ENCODE results near the gene FAM20A. TPM values are rescaled to one million over a fixed set of nuclear protein-coding genes. Genes with fewer than 3 reads are reported as not detected.

The FAM20A gene
- total and polyA plus RNA-seq, 4 donors: 14.9 to 72.0 (median 58.6) TPM

DNA sequence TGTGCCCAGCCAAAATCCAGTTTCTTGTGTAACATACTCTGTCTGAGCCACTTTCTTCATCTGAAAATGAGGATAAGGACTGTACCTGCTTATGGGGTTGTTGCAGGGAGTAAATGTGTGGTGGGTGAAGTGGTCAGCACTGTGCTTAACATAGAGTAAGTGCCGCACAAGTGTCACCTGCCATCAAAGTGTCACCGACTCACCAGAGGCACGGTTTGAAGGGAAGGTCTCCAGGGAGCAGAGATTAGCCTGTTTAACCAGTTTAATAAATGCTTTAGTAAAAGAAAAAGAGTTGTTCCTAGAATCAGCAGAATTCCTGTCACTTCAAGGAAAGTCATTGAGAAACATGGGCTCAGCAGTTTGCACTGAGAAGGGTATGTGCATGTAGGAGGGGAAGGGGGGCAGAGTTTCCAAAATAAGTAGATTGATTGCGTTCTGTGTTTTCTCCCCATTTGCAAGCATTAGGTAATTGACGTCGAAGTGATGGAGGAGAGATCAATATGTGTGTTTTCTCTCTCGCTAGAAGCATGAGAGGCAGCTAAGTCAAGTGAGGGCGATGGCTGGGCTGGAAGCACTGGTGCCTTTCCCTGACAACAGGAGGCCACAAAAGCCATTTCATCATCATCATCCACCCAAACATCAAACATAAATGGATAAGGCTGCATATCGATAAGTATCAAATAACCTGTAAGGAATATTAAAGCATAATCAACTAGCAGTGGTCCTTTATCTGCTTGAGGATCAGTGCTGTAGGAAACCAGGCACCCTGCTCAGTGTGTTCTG lies 19.1 kb downstream of the FAM20A start (continued):
- TF ChIP-seq FOXA2 (IDR thresholded peaks at IDR 0.05) (peak; percentile 33), NR2F2 (IDR thresholded peaks at IDR 0.05) (no peak), RAD21 (IDR thresholded peaks at IDR 0.05) (no peak)
- TF ChIP-seq, protein P1, sequence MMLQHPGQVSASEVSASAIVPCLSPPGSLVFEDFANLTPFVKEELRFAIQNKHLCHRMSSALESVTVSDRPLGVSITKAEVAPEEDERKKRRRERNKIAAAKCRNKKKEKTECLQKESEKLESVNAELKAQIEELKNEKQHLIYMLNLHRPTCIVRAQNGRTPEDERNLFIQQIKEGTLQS (IDR thresholded peaks at IDR 0.05): peak; percentile 63

DNA sequence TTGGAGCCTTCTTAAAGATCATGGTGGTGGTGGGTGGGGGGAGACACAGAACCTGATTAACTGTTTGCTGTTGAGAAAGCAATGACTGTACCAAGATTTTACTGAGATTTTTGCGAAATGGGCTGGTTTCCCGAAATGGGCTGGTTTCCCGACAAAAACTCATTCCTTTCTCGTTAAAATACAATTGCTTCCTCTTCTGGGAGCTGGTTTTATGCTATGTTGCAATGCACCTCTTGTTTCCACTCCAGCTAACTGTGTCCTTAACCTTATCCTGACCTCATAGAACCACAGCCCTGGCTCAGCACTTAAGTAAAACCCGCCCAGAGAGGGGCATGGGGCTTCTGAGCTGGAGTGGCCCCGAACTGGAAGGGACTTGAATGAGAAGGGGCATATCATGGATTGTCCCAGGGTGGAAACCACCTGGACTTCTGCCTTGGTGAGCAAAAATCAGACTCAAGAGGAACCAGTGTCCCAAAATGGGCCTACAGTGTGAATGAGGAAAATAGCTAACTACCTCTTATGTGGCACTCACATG lies 20.9 kb downstream of the FAM20A start:
- no peaks in the 10 kb centered on the region for H3K9me3 ChIP-seq (ENCODE audit: control insufficient read depth in 4 of 4, low read length in 3 of 4)
- H3K27ac ChIP-seq (ENCODE audit: low read depth in 1 of 2, low read length in 2 of 2): peak overlapping the region; percentile 81 to 87
- H3K36me3 ChIP-seq (ENCODE audit: control insufficient read depth in 4 of 4, insufficient read depth in 3 of 4, low read depth in 1 of 4, low read length in 3 of 4): no peaks in the 10 kb centered on the region
- no peaks in the 10 kb centered on the region for H3K27me3 ChIP-seq (ENCODE audit: control insufficient read depth in 4 of 4, insufficient read depth in 4 of 4, low read length in 3 of 4)
- H3K9ac ChIP-seq (ENCODE audit: low read depth in 1 of 2, low read length in 2 of 2): peak overlapping the region in 1 of 2 donors; percentile 48
- TF ChIP-seq RXRA (IDR thresholded peaks at IDR 0.05) (peak; percentile 88 to 96), YY1 (IDR thresholded peaks at IDR 0.05) (peak; percentile 62), NR2F2 (IDR thresholded peaks at IDR 0.05) (peak; percentile 76), RAD21 (IDR thresholded peaks at IDR 0.05) (peak; percentile 10 to 59), HNF4A (conservative IDR thresholded peaks at IDR 0.05) (peak; percentile 66 to 77), HNF4G (IDR thresholded peaks at IDR 0.05) (peak; percentile 12), EGR1 (IDR thresholded peaks at IDR 0.05; ENCODE audit: low read depth in 2 of 2) (peak in 1 of 2 donors; percentile 47), GABPA (IDR thresholded peaks at IDR 0.05 in 1 of 2, conservative IDR thresholded peaks at IDR 0.05 in 1 of 2) (peak in 1 of 2 donors; percentile 16), TAF1 (conservative IDR thresholded peaks at IDR 0.05) (no peak), SP1 (IDR thresholded peaks at IDR 0.05) (peak; percentile 72), JUND (IDR thresholded peaks at IDR 0.05) (peak; percentile 24 to 74), FOXA1 (IDR thresholded peaks at IDR 0.05) (no peak), FOXA2 (IDR thresholded peaks at IDR 0.05) (peak; percentile 6)
- TF ChIP-seq, protein P2, sequence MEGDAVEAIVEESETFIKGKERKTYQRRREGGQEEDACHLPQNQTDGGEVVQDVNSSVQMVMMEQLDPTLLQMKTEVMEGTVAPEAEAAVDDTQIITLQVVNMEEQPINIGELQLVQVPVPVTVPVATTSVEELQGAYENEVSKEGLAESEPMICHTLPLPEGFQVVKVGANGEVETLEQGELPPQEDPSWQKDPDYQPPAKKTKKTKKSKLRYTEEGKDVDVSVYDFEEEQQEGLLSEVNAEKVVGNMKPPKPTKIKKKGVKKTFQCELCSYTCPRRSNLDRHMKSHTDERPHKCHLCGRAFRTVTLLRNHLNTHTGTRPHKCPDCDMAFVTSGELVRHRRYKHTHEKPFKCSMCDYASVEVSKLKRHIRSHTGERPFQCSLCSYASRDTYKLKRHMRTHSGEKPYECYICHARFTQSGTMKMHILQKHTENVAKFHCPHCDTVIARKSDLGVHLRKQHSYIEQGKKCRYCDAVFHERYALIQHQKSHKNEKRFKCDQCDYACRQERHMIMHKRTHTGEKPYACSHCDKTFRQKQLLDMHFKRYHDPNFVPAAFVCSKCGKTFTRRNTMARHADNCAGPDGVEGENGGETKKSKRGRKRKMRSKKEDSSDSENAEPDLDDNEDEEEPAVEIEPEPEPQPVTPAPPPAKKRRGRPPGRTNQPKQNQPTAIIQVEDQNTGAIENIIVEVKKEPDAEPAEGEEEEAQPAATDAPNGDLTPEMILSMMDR (IDR thresholded peaks at IDR 0.05; ENCODE audit: low read depth, low read length, missing input control): no peak
- TF ChIP-seq, protein P3, sequence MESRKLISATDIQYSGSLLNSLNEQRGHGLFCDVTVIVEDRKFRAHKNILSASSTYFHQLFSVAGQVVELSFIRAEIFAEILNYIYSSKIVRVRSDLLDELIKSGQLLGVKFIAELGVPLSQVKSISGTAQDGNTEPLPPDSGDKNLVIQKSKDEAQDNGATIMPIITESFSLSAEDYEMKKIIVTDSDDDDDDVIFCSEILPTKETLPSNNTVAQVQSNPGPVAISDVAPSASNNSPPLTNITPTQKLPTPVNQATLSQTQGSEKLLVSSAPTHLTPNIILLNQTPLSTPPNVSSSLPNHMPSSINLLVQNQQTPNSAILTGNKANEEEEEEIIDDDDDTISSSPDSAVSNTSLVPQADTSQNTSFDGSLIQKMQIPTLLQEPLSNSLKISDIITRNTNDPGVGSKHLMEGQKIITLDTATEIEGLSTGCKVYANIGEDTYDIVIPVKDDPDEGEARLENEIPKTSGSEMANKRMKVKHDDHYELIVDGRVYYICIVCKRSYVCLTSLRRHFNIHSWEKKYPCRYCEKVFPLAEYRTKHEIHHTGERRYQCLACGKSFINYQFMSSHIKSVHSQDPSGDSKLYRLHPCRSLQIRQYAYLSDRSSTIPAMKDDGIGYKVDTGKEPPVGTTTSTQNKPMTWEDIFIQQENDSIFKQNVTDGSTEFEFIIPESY (IDR thresholded peaks at IDR 0.05): no peak
- TF ChIP-seq, protein P4, sequence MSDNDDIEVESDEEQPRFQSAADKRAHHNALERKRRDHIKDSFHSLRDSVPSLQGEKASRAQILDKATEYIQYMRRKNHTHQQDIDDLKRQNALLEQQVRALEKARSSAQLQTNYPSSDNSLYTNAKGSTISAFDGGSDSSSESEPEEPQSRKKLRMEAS (IDR thresholded peaks at IDR 0.05): peak; percentile 73
- TF ChIP-seq, protein P1 (IDR thresholded peaks at IDR 0.05): peak; percentile 34
- TF ChIP-seq, protein P5, sequence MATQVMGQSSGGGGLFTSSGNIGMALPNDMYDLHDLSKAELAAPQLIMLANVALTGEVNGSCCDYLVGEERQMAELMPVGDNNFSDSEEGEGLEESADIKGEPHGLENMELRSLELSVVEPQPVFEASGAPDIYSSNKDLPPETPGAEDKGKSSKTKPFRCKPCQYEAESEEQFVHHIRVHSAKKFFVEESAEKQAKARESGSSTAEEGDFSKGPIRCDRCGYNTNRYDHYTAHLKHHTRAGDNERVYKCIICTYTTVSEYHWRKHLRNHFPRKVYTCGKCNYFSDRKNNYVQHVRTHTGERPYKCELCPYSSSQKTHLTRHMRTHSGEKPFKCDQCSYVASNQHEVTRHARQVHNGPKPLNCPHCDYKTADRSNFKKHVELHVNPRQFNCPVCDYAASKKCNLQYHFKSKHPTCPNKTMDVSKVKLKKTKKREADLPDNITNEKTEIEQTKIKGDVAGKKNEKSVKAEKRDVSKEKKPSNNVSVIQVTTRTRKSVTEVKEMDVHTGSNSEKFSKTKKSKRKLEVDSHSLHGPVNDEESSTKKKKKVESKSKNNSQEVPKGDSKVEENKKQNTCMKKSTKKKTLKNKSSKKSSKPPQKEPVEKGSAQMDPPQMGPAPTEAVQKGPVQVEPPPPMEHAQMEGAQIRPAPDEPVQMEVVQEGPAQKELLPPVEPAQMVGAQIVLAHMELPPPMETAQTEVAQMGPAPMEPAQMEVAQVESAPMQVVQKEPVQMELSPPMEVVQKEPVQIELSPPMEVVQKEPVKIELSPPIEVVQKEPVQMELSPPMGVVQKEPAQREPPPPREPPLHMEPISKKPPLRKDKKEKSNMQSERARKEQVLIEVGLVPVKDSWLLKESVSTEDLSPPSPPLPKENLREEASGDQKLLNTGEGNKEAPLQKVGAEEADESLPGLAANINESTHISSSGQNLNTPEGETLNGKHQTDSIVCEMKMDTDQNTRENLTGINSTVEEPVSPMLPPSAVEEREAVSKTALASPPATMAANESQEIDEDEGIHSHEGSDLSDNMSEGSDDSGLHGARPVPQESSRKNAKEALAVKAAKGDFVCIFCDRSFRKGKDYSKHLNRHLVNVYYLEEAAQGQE (IDR thresholded peaks at IDR 0.05): no peak
- H3K4me3 ChIP-seq (ENCODE audit: low read depth in 1 of 3, low read length in 3 of 3): peak overlapping the region in 1 of 3 donors; percentile 38
- WGBS: 20% methylated on average over 6 of the region's 6 CpGs
- DNase-seq (ENCODE audit: low spot score): no peak
- peaks cover 12 to 83% (median 62%) of the 10 kb centered on the region in 4 donors for H3K4me1 ChIP-seq (ENCODE audit: control insufficient read depth in 4 of 4, insufficient read depth in 4 of 4, low read length in 3 of 4)
